C4-2B (cell line): ENCODE results near the gene CRAMP1.

Source experiments
- ZFX ChIP-seq: fragments of 450-650 bp; IDR thresholded peaks from 2 replicates; pipeline ENCODE4 v1.6.1; 2017
- TF ChIP-seq, protein P1 (sequence below): fragments of 450-650 bp; conservative IDR thresholded peaks from 2 replicates; pipeline ENCODE4 v1.5.1; 2017; ENCODE audit warnings: mild to moderate bottlenecking

DNA sequence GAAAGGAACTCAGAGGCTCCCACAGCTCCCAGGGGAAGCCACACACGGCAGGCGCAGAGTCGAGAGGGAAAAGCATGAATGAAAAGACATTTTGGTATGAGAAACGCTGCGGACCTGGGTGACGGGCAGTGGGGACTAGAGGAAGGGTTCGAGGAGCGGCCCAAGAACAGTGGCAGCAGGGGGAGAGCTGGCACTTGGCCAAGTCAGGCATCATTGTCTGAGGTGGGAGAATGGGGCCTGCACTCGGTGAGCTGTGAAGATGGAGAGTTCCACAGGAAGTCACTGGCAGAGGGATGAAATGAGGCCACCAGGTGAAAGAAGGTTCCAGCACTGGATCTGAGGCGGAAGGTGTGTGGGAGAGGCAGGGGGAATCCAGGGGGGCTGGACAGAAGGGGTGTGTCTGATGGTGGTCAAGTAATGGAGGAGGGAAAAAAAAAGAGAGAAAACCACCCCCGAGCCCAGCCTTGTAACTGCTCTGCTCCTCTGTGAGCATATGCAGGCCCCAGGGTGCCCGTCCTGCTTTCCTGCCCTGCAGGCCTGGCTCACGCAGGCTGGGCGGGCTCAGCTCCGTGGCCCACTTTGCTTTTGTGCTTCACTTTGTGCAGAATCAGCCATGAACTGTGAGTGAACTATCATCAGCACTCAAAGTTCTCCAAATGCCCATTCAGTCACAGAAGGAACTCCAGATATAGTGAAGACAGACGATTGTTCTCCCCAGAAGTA is 46.9 kb upstream of the CRAMP1 start:
- TF ChIP-seq, protein P1, sequence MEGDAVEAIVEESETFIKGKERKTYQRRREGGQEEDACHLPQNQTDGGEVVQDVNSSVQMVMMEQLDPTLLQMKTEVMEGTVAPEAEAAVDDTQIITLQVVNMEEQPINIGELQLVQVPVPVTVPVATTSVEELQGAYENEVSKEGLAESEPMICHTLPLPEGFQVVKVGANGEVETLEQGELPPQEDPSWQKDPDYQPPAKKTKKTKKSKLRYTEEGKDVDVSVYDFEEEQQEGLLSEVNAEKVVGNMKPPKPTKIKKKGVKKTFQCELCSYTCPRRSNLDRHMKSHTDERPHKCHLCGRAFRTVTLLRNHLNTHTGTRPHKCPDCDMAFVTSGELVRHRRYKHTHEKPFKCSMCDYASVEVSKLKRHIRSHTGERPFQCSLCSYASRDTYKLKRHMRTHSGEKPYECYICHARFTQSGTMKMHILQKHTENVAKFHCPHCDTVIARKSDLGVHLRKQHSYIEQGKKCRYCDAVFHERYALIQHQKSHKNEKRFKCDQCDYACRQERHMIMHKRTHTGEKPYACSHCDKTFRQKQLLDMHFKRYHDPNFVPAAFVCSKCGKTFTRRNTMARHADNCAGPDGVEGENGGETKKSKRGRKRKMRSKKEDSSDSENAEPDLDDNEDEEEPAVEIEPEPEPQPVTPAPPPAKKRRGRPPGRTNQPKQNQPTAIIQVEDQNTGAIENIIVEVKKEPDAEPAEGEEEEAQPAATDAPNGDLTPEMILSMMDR: no peak
- TF ChIP-seq ZFX: no peak
